Measurements from ENCODE around the gene CCDC74A. TPM values are rescaled to one million over a fixed set of nuclear protein-coding genes. Genes with fewer than 3 reads are reported as not detected.
"Not testable (repeated sequence)": the region's sequence is repeated elsewhere in the genome, so short reads cannot be mapped to it uniquely, and the experiment has no call there.

The CCDC74A gene
- total RNA-seq (1 to 10 TPM in 6 of 9 donors, under 1 TPM in 3; 0.46 to 2.7 (median 1.6) TPM), polyA plus RNA-seq (1 to 10 TPM; 1.0 to 1.1 TPM)
- long read RNA-seq, donor 1, partial matches to known transcripts, result 1 of 2 reads
- long read RNA-seq, donor 1, other reads (novel, unspliced or antisense), result 1 of 2 reads
- long read RNA-seq, donor 2, partial matches to known transcripts, result 0 of 5 reads
- long read RNA-seq, donor 2, other reads (novel, unspliced or antisense), result 4 of 5 reads
- long read RNA-seq, donor 3, partial matches to known transcripts, result 0 of 1 reads
- long read RNA-seq, donor 3, other reads (novel, unspliced or antisense), result 1 of 1 reads

DNA sequence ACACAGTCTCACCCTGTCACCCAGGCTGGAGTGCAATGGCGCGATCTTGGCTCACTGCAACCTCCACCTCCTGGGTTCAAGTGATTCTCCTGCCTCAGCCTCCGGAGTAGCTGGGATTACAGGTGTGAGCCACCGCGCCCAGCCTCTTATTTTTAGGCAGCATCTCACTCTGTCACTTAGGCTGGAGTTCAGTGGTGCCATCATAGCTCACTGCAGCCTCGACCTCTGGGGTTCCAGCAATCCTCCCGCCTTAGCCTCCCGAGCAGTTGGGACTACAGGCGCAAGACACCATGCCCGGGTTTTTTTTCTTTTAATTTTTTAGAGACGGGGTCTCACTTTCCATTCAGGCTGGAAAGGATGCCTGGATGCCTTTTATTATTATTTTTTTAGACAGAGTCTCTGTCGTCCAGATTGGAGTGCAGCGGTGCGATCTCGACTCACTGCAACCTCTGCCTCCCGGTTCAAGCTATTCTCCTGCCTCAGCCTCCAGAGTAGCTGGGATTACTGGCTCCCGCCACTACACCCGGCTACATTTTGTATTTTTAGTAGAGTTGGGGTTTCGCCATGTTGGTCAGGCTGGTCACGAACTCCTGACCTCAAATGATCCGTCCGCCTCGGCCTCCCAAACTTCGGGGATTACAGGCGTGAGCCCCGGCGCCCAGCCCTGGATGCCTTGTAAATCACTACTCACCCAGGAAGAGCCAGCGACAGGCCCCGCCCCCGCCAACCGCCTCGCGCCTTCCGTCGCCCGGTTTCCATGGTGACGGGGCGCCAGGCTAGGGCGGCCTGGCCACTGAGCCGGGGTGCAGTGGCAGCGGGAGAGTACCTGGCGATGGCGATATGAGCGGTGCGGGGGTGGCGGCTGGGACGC, at the start of gene CCDC74A:
TSS of gene CCDC74A (plus strand) at position 758 of the 871 bp plus-strand sequence. CDS start at position 841, 83 bp downstream.
- Histone ChIP-seq H3K4me3 (peak within 1 kb of the TSS in 11 of 12 donors; percentile 6 to 54 (median 47)), H3K27ac (peak within 1 kb of the TSS in 2 of 12 donors; percentile 22 to 48)
- H3K36me3 ChIP-seq; intact Hi-C loops (cut with DNase I); H3K9me3 ChIP-seq; H3K27me3 ChIP-seq; H3K4me1 ChIP-seq: not testable (repeated sequence)
- WGBS, 4 donors, result 35 to 53% (median 45%) methylated on average over 27 to 41 of the region's 47 CpGs
- DNase-seq (peak; percentile 53 to 86 (median 62)), ATAC-seq (peak; percentile 59 to 88 (median 68))

DNA sequence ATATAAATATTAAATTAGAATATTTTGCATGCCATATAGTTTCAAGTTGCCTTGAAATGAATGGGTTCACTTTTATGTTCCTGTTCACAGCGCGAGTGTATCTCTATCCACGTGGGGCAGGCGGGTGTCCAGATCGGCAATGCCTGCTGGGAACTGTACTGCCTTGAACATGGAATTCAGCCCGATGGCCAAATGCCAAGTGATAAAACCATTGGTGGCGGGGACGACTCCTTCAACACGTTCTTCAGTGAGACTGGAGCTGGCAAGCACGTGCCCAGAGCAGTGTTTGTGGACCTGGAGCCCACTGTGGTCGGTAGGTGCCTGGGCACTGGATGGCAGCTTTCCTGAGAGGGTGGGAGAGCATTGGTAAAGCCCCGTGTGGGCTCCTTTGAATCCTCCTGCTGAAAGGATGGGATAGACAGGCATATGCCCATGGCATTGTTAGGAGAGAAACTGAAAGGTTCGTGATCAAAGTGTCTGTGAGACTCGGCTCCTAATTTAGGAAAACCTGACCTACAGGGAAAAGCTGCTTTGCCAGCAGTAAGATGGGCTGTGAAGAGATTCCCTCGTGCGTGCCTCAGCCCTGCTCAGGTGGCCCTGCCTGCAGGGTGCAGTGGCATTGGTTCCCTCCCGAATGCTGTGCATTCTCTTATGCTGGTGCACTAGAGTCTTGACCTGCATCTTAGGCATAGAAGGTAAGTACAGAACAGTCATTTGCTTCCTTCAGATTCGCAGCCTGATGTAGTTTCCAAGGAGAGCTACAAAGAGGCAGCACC, 49.4 kb upstream of the CCDC74A start:
- H3K27me3 ChIP-seq; H3K4me1 ChIP-seq; H3K36me3 ChIP-seq; intact Hi-C loops (cut with DNase I); H3K9me3 ChIP-seq; H3K4me3 ChIP-seq: not testable (repeated sequence)
- 37 to 58% (median 54%) methylated on average over 11 to 16 of the region's 18 CpGs for WGBS, 4 donors
- DNase-seq (peak in 4 of 5 donors; percentile 78 to 89 (median 82)), ATAC-seq (peak; percentile 81 to 94 (median 86))
- H3K27ac ChIP-seq, result peak overlapping the region in 9 of 12 donors; percentile 13 to 86 (median 61)

DNA sequence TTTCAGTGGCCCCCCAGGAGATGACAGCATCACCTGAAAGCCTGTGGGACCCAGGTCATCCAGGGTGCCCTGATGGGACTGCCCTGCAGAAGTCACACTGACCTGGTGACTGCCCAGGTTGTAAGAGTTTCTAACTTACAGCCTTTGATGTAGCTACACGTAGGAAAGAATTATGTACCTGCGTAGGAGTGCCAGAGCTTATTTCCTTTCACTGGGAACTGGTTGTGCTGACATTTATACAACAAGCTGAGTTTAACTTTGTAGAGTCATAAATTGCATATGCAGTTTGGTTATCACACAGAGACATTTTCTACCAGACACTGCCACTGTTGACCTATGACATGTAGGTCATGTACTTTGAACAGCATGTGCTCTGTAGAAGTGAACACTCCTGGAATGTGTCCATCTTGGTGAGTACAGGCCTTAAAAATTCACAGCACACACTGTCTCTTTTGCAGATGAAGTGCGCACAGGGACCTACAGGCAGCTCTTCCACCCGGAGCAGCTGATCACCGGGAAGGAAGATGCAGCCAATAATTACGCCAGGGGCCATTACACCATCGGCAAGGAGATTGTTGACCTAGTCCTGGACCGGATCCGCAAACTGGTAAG, 48.7 kb upstream of the CCDC74A start:
- Histone ChIP-seq H3K4me3 (peak overlapping the region in 3 of 12 donors; percentile 20 to 33 (median 33)), H3K27ac (peak overlapping the region in 9 of 12 donors; percentile 13 to 86 (median 61)), H3K36me3 (peaks cover 0 to 10% (median 0%) of the 10 kb centered on the region in 9 donors)
- intact Hi-C loops (cut with DNase I); H3K9me3 ChIP-seq; H3K4me1 ChIP-seq; H3K27me3 ChIP-seq: not testable (repeated sequence)
- ATAC-seq (peak; percentile 68 to 80 (median 76)), DNase-seq (peak in 1 of 5 donors; percentile 69)
- 49 to 66% (median 60%) methylated on average over 8 to 9 of the region's 9 CpGs for WGBS, 4 donors

DNA sequence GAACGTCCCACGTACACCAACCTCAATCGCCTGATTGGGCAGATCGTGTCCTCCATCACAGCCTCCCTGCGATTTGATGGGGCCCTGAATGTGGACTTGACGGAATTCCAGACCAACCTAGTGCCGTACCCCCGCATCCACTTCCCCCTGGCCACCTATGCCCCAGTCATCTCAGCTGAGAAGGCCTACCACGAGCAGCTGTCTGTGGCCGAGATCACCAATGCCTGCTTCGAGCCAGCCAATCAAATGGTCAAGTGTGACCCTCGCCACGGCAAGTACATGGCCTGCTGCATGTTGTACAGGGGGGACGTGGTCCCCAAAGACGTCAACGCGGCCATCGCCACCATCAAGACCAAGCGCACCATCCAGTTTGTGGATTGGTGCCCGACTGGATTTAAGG, 47.3 kb upstream of the CCDC74A start:
- peaks cover 0 to 10% (median 0%) of the 10 kb centered on the region in 9 donors for H3K36me3 ChIP-seq
- H3K9me3 ChIP-seq; H3K27ac ChIP-seq; ATAC-seq; intact Hi-C loops (cut with DNase I); DNase-seq; H3K27me3 ChIP-seq: not testable (repeated sequence)
- WGBS, 4 donors, result 96 to 99% (median 98%) methylated on average over 15 to 18 of the region's 20 CpGs
- peaks cover 0 to 16% (median 0%) of the 10 kb centered on the region in 12 donors for H3K4me1 ChIP-seq
- peak overlapping the region in 3 of 12 donors; percentile 19 to 24 (median 24) for H3K4me3 ChIP-seq

DNA sequence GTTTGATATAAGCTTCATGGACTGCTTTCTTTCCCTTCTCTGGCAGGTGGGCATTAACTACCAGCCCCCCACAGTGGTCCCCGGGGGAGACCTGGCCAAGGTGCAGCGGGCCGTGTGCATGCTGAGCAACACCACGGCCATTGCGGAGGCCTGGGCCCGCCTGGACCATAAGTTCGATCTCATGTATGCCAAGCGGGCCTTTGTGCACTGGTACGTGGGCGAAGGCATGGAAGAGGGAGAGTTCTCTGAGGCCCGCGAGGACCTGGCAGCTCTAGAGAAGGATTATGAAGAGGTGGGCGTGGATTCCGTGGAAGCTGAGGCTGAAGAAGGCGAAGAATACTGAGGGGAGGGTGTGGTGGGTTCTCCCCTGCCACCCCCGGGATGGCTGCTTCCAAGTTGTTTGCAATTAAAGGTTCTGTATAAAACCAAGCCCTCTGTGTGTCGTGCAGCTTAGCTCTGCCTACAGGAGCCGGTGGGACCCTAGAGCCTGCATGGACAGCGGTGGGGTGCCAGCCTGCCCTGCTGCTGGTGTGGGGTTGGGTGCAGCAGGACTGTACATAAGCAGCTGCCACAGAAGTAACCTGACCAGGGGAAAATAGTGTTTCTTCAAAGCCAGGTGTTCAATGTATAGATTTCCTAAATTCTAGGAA, 45.1 kb upstream of the CCDC74A start:
- H3K27ac ChIP-seq; DNase-seq; ATAC-seq; H3K4me3 ChIP-seq; H3K27me3 ChIP-seq; H3K9me3 ChIP-seq; intact Hi-C loops (cut with DNase I): not testable (repeated sequence)
- H3K4me1 ChIP-seq, result peaks cover 0 to 12% (median 0%) of the 10 kb centered on the region in 12 donors
- 94 to 97% (median 96%) methylated on average over 13 to 19 of the region's 19 CpGs for WGBS, 4 donors
- H3K36me3 ChIP-seq, result peaks cover 0 to 10% (median 0%) of the 10 kb centered on the region in 9 donors

DNA sequence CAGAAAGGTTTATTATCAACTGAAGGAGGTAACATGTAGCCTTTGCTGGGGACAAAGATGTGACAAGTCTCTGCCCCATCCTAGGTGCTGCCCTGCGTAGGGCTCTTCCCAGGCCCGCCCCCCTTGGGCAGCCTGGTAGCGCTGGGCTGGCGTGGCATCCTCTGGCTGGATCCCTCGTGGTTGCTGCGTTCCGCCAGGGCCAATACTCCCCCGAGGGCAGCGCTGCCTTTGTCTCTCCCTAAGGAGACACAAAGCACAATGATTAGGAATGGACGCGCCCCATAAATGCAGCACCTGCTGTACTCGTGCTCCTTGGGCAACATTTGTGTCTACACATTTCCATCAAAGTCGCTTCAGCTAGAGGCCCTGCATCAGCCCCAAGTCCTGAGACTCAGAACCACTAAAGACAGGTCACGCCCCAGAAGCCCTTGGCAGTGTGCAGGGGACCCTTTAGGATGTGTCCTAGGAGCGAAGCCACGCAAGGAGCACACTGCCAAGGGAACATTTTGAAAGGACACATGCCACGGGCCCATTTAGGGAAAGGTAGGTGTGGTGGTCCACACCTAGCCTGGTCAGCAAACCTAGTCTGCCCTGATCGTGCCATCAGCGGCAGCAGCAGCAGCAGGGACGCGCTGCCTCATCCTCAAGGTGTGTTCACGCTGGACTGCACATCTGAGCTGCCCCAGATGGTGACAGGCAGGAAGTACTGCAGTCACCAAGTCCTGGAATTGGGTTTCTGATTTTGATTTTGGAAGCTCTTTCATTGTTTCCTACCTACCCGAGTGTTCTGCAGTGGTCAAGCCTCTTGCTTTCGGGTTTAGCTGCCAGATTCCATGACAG, 43.5 kb upstream of the CCDC74A start:
- WGBS, 4 donors, result 89 to 92% (median 90%) methylated on average over 14 to 24 of the region's 24 CpGs
- H3K9me3 ChIP-seq; H3K4me3 ChIP-seq; intact Hi-C loops (cut with DNase I); H3K27me3 ChIP-seq; DNase-seq; ATAC-seq: not testable (repeated sequence)
- peaks cover 0 to 24% (median 0%) of the 10 kb centered on the region in 12 donors for H3K4me1 ChIP-seq
- peaks cover 0 to 10% (median 0%) of the 10 kb centered on the region in 9 donors for H3K36me3 ChIP-seq
- H3K27ac ChIP-seq, result peak overlapping the region in 1 of 12 donors; percentile 11

DNA sequence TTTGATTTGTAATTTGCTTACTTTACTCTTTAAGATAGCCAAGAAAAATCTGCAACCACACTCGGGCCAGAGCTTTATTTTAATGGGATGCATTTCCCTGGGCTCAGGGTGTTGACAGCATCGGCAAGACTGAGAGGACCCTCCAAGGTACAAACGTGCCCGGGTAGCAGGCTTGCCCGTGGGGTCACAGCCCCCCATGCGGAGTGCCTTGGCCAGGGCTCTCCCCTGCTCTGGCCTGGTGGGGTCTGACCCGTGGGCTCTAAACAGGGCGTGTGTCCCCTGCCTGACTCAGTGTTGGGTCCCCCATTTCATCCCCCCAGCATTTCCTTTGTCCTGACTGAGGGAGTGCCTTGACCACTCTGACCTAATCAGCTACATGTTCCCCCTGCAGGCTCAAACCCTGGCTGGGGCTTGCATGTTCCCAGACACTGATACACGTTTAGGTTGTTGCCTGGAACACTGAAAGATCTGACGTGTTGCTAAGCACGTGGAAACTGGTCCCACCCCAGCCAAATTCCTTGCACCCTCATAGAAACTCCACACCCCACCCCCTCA, 42.7 kb upstream of the CCDC74A start:
- intact Hi-C loops (cut with DNase I), result loop anchor here in 1 of 10 donors (5.0 kb wide), 1 partner anchor 1298 kb away; no protein-coding TSS in a partner anchor
- not testable (repeated sequence) for DNase-seq, H3K27me3 ChIP-seq, H3K27ac ChIP-seq, H3K9me3 ChIP-seq, H3K4me3 ChIP-seq
- H3K4me1 ChIP-seq, result peaks cover 0 to 28% (median 0%) of the 10 kb centered on the region in 12 donors
- WGBS, 4 donors, result 67 to 83% (median 73%) methylated on average over 9 to 11 of the region's 11 CpGs
- peaks cover 0 to 10% (median 0%) of the 10 kb centered on the region in 9 donors for H3K36me3 ChIP-seq
- ATAC-seq, result peak in 1 of 4 donors; percentile 35

DNA sequence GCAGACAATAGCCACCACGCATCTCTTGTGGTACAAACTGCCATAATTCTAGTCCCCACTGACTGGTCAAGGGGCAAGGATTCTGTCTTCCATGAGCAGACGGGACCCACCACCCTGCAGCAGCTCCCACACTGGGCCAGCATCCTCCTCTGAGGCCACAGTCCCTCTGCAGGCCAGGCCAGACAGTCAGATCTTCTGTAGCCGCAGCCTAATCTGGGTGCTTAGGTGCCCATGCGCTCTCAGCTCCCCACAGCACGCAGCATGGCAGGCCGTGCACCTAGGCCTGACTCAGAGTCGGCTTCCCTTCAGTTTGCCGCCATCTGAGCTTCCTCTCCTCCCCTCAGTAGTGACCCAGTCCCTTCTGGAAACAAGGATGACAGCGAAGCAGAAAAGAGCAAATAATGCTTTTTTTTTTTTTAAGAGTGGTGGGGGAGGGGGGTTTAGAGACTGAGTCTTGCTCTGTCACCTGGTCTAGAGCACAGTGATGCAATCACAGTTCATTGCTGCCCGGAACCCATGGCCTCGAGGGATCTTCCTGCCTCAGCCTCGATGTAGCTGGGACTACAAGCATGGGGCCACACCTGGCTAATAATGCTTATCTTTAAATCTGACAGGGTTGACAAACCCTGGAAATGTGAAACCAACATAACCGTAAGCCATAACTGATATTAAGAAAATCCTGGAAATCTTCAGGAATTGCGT, 41.3 kb upstream of the CCDC74A start:
- not testable (repeated sequence) for H3K27ac ChIP-seq, ATAC-seq, H3K27me3 ChIP-seq, H3K4me3 ChIP-seq, DNase-seq, H3K9me3 ChIP-seq
- 88 to 93% (median 93%) methylated on average over 14 of the region's 14 CpGs for WGBS, 4 donors
- Histone ChIP-seq H3K4me1 (peaks cover 0 to 40% (median 5%) of the 10 kb centered on the region in 12 donors), H3K36me3 (peaks cover 0 to 10% (median 0%) of the 10 kb centered on the region in 9 donors)
- intact Hi-C loops (cut with DNase I), result loop anchor here in 1 of 10 donors (5.0 kb wide), 1 partner anchor 1299 kb away; no protein-coding TSS in a partner anchor

Measured in heart left ventricle (tissue), 16 donors.